A673 (cell line): ENCODE results near the gene SOBP.

Experiments used
- EZH2 ChIP-seq: fragments of 200-600 bp; sonication (generic); IDR thresholded peaks from 2 replicates; pipeline ENCODE4 v1.6.1; 2017; ENCODE audit warnings: borderline replicate concordance, low read depth, mild to moderate bottlenecking, mixed read lengths, antibody characterized with exemption, low read length; ENCODE audit not compliant: poor library complexity, severe bottlenecking
- TF ChIP-seq, protein P1 (sequence below): fragments of 300-800, 200-600 bp; sonication (generic); conservative IDR thresholded peaks from 2 replicates; pipeline ENCODE4 v1.5.1; 2017; ENCODE audit warnings: low read depth, mild to moderate bottlenecking, antibody characterized with exemption, low read length, moderate library complexity, mixed read lengths

DNA sequence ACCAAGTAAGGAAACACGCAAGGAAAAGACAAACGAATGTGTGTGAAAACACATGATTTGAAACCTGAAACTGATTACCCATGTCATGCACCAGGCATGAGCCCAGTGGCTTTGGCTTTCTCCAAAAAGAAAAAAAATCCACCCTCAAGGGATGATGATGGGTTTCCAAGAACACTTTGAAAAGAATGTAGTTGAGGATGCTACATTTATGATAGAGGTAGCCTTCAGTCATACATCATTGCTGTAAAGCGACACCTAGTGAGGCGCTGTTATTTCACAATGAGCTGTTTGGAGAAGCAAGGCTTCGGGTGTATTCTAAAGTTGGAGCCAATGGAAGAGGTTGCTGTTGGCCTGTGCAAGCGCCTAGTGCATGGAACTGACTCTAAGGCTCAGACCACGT is 209.3 kb downstream of the SOBP start:
- TF ChIP-seq, protein P1, sequence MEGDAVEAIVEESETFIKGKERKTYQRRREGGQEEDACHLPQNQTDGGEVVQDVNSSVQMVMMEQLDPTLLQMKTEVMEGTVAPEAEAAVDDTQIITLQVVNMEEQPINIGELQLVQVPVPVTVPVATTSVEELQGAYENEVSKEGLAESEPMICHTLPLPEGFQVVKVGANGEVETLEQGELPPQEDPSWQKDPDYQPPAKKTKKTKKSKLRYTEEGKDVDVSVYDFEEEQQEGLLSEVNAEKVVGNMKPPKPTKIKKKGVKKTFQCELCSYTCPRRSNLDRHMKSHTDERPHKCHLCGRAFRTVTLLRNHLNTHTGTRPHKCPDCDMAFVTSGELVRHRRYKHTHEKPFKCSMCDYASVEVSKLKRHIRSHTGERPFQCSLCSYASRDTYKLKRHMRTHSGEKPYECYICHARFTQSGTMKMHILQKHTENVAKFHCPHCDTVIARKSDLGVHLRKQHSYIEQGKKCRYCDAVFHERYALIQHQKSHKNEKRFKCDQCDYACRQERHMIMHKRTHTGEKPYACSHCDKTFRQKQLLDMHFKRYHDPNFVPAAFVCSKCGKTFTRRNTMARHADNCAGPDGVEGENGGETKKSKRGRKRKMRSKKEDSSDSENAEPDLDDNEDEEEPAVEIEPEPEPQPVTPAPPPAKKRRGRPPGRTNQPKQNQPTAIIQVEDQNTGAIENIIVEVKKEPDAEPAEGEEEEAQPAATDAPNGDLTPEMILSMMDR, result no peak
- no peak for TF ChIP-seq EZH2
